ENCODE data around the gene LSAMP. TPM values are rescaled to one million over a fixed set of nuclear protein-coding genes. Genes with fewer than 3 reads are reported as not detected.

Gene LSAMP
- total RNA-seq, 4 donors from 2014 or later: 1.2 to 3.0 (median 1.8) TPM

DNA sequence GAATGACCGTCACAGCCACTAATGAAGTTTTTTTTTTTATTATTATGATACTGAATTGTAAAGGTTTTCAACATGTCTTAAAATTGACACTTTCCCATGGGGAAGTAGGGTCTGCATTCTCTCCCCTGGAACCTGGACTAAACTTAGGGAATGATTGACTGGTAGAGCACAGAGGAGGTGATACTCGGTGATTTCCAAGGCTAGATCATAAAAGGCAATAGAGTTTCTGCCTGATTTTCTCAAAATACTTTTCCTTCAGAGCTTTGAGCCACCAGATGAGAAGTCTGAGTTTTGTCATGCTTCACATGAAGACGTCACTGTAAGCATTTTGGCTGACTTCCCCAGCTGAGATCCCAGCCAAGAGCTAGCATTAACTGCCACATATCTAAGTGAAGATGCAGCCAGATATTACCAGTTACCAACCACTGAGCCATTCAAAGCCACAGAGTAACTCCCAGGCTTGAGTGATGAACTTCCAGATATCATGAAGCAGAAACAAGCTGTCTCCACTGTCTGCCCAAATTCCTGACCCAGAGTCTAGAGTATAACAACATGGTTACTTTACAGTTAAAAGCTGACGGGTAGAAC is 105.8 kb downstream of the LSAMP start:
- WGBS: 31% methylated on average over 4 of the region's 4 CpGs
- H3K27ac ChIP-seq (replicated peaks in 1 of 4): no peak overlapping the region
- DNase-seq (ENCODE audit: extremely low spot score): no peak

GRCh38 chr3:116338713-116339112 is 106.6 kb downstream of the LSAMP start:
- Histone ChIP-seq H3K27ac (replicated peaks in 1 of 4) (no peak overlapping the region), H3K36me3 (no peaks in the 10 kb centered on the region), H3K27me3 (no peaks in the 10 kb centered on the region), H3K4me3 (no peak overlapping the region), H3K9me3 (no peaks in the 10 kb centered on the region), H3K4me1 (peaks cover 0 to 5% (median 5%) of the 10 kb centered on the region in 4 donors)
- DNase-seq (ENCODE audit: extremely low spot score): no peak
- WGBS: 60% methylated on average over 3 of the region's 3 CpGs
- TF ChIP-seq POLR2AphosphoS5 (IDR thresholded peaks at IDR 0.05): no peak
- TF ChIP-seq POLR2A (IDR thresholded peaks at IDR 0.05; ENCODE audit: low read depth): no peak
- TF ChIP-seq EP300 (IDR thresholded peaks at IDR 0.05): no peak
- TF ChIP-seq, protein P1, sequence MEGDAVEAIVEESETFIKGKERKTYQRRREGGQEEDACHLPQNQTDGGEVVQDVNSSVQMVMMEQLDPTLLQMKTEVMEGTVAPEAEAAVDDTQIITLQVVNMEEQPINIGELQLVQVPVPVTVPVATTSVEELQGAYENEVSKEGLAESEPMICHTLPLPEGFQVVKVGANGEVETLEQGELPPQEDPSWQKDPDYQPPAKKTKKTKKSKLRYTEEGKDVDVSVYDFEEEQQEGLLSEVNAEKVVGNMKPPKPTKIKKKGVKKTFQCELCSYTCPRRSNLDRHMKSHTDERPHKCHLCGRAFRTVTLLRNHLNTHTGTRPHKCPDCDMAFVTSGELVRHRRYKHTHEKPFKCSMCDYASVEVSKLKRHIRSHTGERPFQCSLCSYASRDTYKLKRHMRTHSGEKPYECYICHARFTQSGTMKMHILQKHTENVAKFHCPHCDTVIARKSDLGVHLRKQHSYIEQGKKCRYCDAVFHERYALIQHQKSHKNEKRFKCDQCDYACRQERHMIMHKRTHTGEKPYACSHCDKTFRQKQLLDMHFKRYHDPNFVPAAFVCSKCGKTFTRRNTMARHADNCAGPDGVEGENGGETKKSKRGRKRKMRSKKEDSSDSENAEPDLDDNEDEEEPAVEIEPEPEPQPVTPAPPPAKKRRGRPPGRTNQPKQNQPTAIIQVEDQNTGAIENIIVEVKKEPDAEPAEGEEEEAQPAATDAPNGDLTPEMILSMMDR (IDR thresholded peaks at IDR 0.05): no peak
- intact Hi-C loops (cut with DNase I): no loop called here

More for the DNA sequence above, 105.8 kb downstream of the LSAMP start:
- TF ChIP-seq, protein P1 (IDR thresholded peaks at IDR 0.05): no peak
- intact Hi-C loops (cut with DNase I): no loop called here
- Histone ChIP-seq H3K36me3 (no peaks in the 10 kb centered on the region), H3K27me3 (no peaks in the 10 kb centered on the region), H3K9me3 (no peaks in the 10 kb centered on the region), H3K4me1 (peaks cover 0 to 5% (median 5%) of the 10 kb centered on the region in 4 donors), H3K4me3 (no peak overlapping the region)

GRCh38 chr3:116337229-116337628 is 108.1 kb downstream of the LSAMP start:
- Histone ChIP-seq H3K4me1 (peaks cover 0 to 5% (median 5%) of the 10 kb centered on the region in 4 donors), H3K27me3 (no peaks in the 10 kb centered on the region), H3K9me3 (no peaks in the 10 kb centered on the region), H3K4me3 (no peak overlapping the region), H3K36me3 (no peaks in the 10 kb centered on the region), H3K27ac (replicated peaks in 1 of 4) (no peak overlapping the region)
- 76% methylated on average over 1 of the region's 1 CpG for WGBS
- no peak for DNase-seq (ENCODE audit: extremely low spot score)
- TF ChIP-seq POLR2A (IDR thresholded peaks at IDR 0.05; ENCODE audit: low read depth): no peak
- TF ChIP-seq POLR2AphosphoS5 (IDR thresholded peaks at IDR 0.05): no peak
- TF ChIP-seq, protein P1 (IDR thresholded peaks at IDR 0.05): no peak
- TF ChIP-seq EP300 (IDR thresholded peaks at IDR 0.05): no peak
- intact Hi-C loops (cut with DNase I): no loop called here

- TF ChIP-seq POLR2AphosphoS5 (IDR thresholded peaks at IDR 0.05) (no peak), POLR2A (IDR thresholded peaks at IDR 0.05; ENCODE audit: low read depth) (no peak), EP300 (IDR thresholded peaks at IDR 0.05) (no peak)
- TF ChIP-seq, protein P1 (IDR thresholded peaks at IDR 0.05): no peak
- intact Hi-C loops (cut with DNase I): no loop called here
- Histone ChIP-seq H3K4me3 (no peak overlapping the region), H3K27ac (replicated peaks in 1 of 4) (no peak overlapping the region), H3K9me3 (no peaks in the 10 kb centered on the region), H3K4me1 (no peaks in the 10 kb centered on the region), H3K27me3 (no peaks in the 10 kb centered on the region), H3K36me3 (no peaks in the 10 kb centered on the region)
- no peak for DNase-seq (ENCODE audit: extremely low spot score)
- whole genome bisulfite sequencing: 81% methylated on average over 1 of the region's 1 CpG
Measured at GRCh38 chr3:116331380-116331779, 113.9 kb downstream of the LSAMP start.

Measured in esophagus muscularis mucosa (tissue), 4 donors.